Measurements from ENCODE around the gene BEAN1. TPM values are rescaled to one million over a fixed set of nuclear protein-coding genes. Genes with fewer than 3 reads are reported as not detected.

Gene BEAN1
- total RNA-seq, 1 experiment from 2014 or later, result 0.61 TPM

DNA sequence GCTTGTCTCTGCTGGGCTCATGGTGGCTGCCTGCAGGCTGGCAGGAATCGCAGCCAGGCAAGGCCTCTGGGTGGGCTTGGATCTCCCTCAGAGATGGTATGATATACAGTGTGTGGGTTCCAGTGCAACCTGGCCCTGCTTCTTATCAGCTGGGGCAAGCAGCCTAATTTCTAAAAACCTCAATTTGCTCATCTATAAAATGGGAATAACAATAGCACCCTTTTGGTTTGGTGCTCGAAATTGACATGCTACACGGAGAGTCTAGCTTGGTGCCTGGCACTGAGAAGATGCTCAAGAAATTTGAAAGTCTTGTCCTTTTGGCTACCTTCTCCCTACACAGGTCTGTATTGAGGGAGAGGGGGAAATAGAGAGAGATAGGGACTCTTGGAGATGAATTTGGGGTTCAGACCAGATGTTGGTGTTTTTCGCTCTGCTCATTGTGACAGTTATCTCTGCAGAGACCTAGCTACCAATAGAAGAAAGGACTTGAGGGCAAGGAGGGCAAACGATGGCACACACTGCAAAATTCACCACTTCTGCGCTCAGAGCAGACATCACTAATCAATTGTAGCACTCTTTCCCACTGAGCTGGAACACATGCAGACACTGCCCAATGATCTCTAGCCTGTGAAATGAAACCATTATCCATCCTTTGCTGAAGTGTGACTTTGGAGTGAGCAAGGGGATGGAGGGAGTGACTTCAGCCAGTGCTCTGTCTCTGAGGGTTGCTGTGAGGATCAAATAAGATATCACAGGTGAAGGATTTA lies 15.6 kb downstream of the BEAN1 start (continued):
- no peak for TF ChIP-seq EZH2 (IDR thresholded peaks at IDR 0.05)

DNA sequence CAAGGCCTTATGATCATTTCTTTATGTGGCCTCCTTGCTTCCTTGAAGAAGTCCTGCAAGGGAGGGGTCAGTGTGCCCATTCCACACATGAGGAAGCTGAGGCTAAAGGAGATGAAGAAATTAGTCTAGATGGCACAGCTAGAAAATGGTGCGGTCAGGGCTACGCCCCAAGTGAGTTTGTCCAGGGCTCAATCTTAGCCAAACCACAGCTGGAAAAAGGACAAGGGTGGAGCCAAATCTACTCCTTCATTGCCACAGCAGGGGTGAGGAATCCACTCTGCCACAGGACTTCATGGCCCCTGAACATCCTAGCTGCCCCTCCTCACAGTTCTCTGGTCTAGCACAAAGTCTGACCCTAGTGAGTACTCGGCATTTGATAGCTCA lies 16.2 kb downstream of the BEAN1 start:
- intact Hi-C loops (cut with micrococcal nuclease), result no loop called here
- Histone ChIP-seq H4K20me1 (ENCODE audit: insufficient read depth) (no peaks in the 10 kb centered on the region), H3K9me3 (ENCODE audit: control insufficient read depth in 1 of 2, insufficient read depth in 1 of 2, low read depth in 1 of 2, low read length in 2 of 2) (no peaks in the 10 kb centered on the region), H3K4me2 (ENCODE audit: low read length) (no peak overlapping the region), H3K9me2 (ENCODE audit: insufficient read depth) (no peaks in the 10 kb centered on the region), H3K27ac (ENCODE audit: low read depth, low read length) (no peak overlapping the region), H3K79me2 (ENCODE audit: insufficient read depth, low read length) (no peaks in the 10 kb centered on the region), H2AFZ (ENCODE audit: low read depth, low read length, poor library complexity, severe bottlenecking) (no peak overlapping the region), H3K36me3 (ENCODE audit: control insufficient read depth in 1 of 2, insufficient read depth in 2 of 2, low read length in 2 of 2) (no peaks in the 10 kb centered on the region), H3K27me3 (ENCODE audit: insufficient read depth, low read length) (peaks cover 27% of the 10 kb centered on the region; the same call in 1 of the 2 replicates), H3K4me3 (replicated peaks in 1 of 2; ENCODE audit: low read depth in 1 of 2, low read length in 2 of 2) (no peak overlapping the region), H3K9ac (ENCODE audit: low read length) (no peak overlapping the region), H3K4me1 (ENCODE audit: control insufficient read depth in 1 of 2, insufficient read depth in 2 of 2, low read length in 2 of 2) (0 out of 4 replicates have a peak, but pooled peaks cover 0 to 3% of the 10 kb centered on the region in 2 experiments)
- ChIA-PET POLR2A (interaction anchor here (1.3 kb wide), 2 partner anchors 11 to 12 kb away, joined by 3 to 4 read pairs; no protein-coding TSS in a partner anchor), CTCF (interaction anchor here (1.5 to 1.6 kb wide), 2 partner anchors 35 to 37 kb away, joined by 3 to 13 read pairs; no protein-coding TSS in a partner anchor), RAD21 (ENCODE audit: low non-redundant PET in 1 of 2, low total read pairs in 2 of 2, uncharacterized antibody in 2 of 2, unreplicated experiment in 2 of 2) (interaction anchor here in 1 of 2 experiments (1.4 kb wide), 1 partner anchor 36 kb away, joined by 5 read pairs; no protein-coding TSS in a partner anchor)
- DNase-seq (ENCODE audit: low read depth, low spot score) (no peak), ATAC-seq (no peak)
- BruUV-seq (replicated peaks), result no TSS peak
- no peak for TF ChIP-seq EGR1 (IDR thresholded peaks at IDR 0.05; ENCODE audit: low read depth)
- TF ChIP-seq EZH2phosphoT487 (IDR thresholded peaks at IDR 0.05; ENCODE audit: borderline replicate concordance), result no peak
- no peak for TF ChIP-seq SP1 (IDR thresholded peaks at IDR 0.05; ENCODE audit: low read depth)
- TF ChIP-seq SRF (IDR thresholded peaks at IDR 0.05; ENCODE audit: low read depth), result no peak

DNA sequence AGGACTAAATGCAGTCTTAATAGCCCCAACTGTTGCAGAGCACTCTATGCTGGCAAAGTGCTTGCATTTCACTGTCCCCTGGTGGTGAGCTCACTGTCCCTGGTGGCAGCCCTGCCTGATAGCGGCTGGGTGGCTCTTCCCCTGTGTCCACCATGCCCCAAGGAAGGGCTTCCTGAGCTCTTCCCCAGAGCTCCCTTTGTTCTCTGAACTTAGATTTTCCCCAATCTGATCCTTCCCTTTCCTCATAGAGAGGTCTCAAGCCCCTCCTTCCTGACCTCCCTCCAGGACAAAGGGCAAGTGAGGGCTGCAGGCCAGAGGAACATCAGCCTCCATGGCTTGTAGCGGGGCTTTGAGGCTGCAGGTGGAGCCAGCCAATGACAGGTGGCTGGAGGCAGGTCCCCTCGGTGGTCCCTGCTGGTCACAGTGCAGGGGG lies 17.0 kb downstream of the BEAN1 start:
- Histone ChIP-seq H3K9me2 (ENCODE audit: insufficient read depth) (no peaks in the 10 kb centered on the region), H2AFZ (ENCODE audit: low read depth, low read length, poor library complexity, severe bottlenecking) (no peak overlapping the region), H3K9me3 (ENCODE audit: control insufficient read depth in 1 of 2, insufficient read depth in 1 of 2, low read depth in 1 of 2, low read length in 2 of 2) (no peaks in the 10 kb centered on the region), H3K4me3 (replicated peaks in 1 of 2; ENCODE audit: low read depth in 1 of 2, low read length in 2 of 2) (no peak overlapping the region), H3K79me2 (ENCODE audit: insufficient read depth, low read length) (no peaks in the 10 kb centered on the region), H3K27me3 (ENCODE audit: insufficient read depth, low read length) (peaks cover 26% of the 10 kb centered on the region; the same call in 1 of the 2 replicates), H4K20me1 (ENCODE audit: insufficient read depth) (no peaks in the 10 kb centered on the region), H3K36me3 (ENCODE audit: control insufficient read depth in 1 of 2, insufficient read depth in 2 of 2, low read length in 2 of 2) (no peaks in the 10 kb centered on the region), H3K27ac (ENCODE audit: low read depth, low read length) (no peak overlapping the region), H3K9ac (ENCODE audit: low read length) (no peak overlapping the region), H3K4me2 (ENCODE audit: low read length) (no peak overlapping the region), H3K4me1 (ENCODE audit: control insufficient read depth in 1 of 2, insufficient read depth in 2 of 2, low read length in 2 of 2) (0 out of 4 replicates have a peak, but pooled peaks cover 0 to 3% of the 10 kb centered on the region in 2 experiments)
- no TSS peak for BruUV-seq (replicated peaks)
- ATAC-seq (peak; percentile 88), DNase-seq (ENCODE audit: low read depth, low spot score) (no peak)
- ChIA-PET RAD21 (ENCODE audit: low non-redundant PET in 1 of 2, low total read pairs in 2 of 2, uncharacterized antibody in 2 of 2, unreplicated experiment in 2 of 2) (interaction anchor here in 1 of 2 experiments (1.4 kb wide), 1 partner anchor 37 kb away, joined by 5 read pairs; no protein-coding TSS in a partner anchor), POLR2A (interaction anchor here (1.3 kb wide), 2 partner anchors 12 kb away, joined by 3 to 4 read pairs; no protein-coding TSS in a partner anchor), CTCF (interaction anchor here (1.0 to 1.6 kb wide), 4 partner anchors 33 to 86 kb away, joined by 3 to 13 read pairs (median 4); no protein-coding TSS in a partner anchor)
- TF ChIP-seq CTCF (IDR thresholded peaks at IDR 0.05 in 2 of 3, conservative IDR thresholded peaks at IDR 0.05 in 1 of 3; ENCODE audit: borderline replicate concordance in 1 of 3, insufficient read depth in 1 of 3, low read depth in 2 of 3, low read length in 2 of 3), result peak in 2 of 3 experiments; percentile 38 to 49; a peak in 3 of 6 replicates
- peak; percentile 40 for TF ChIP-seq RAD21 (IDR thresholded peaks at IDR 0.05; ENCODE audit: low read depth)
- TF ChIP-seq, protein P1, sequence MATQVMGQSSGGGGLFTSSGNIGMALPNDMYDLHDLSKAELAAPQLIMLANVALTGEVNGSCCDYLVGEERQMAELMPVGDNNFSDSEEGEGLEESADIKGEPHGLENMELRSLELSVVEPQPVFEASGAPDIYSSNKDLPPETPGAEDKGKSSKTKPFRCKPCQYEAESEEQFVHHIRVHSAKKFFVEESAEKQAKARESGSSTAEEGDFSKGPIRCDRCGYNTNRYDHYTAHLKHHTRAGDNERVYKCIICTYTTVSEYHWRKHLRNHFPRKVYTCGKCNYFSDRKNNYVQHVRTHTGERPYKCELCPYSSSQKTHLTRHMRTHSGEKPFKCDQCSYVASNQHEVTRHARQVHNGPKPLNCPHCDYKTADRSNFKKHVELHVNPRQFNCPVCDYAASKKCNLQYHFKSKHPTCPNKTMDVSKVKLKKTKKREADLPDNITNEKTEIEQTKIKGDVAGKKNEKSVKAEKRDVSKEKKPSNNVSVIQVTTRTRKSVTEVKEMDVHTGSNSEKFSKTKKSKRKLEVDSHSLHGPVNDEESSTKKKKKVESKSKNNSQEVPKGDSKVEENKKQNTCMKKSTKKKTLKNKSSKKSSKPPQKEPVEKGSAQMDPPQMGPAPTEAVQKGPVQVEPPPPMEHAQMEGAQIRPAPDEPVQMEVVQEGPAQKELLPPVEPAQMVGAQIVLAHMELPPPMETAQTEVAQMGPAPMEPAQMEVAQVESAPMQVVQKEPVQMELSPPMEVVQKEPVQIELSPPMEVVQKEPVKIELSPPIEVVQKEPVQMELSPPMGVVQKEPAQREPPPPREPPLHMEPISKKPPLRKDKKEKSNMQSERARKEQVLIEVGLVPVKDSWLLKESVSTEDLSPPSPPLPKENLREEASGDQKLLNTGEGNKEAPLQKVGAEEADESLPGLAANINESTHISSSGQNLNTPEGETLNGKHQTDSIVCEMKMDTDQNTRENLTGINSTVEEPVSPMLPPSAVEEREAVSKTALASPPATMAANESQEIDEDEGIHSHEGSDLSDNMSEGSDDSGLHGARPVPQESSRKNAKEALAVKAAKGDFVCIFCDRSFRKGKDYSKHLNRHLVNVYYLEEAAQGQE (IDR thresholded peaks at IDR 0.05; ENCODE audit: low read depth), result no peak
- intact Hi-C loops (cut with micrococcal nuclease), result no loop called here

All from HCT116 (cell line).